SK-N-SH (cell line): ENCODE results near the gene PCOLCE2.

Experiments used
- NRF1 ChIP-seq: IDR thresholded peaks from 2 replicates; pipeline ENCODE4 v1.6.1; 2012; ENCODE audit warnings: low read depth, mild to moderate bottlenecking, low read length
- RFX5 ChIP-seq: IDR thresholded peaks from 2 replicates; pipeline ENCODE4 v1.6.1; 2012; ENCODE audit warnings: mild to moderate bottlenecking, improper control_type of control experiment, low read length
- RXRA ChIP-seq: IDR thresholded peaks from 2 replicates; pipeline ENCODE4 v1.4.0; 2012; ENCODE audit warnings: low read depth, mild to moderate bottlenecking, borderline replicate concordance
- SIN3A ChIP-seq: IDR thresholded peaks from 2 replicates; pipeline ENCODE4 v1.6.1; 2012; ENCODE audit warnings: low read depth, mild to moderate bottlenecking, low read length, moderate library complexity, borderline replicate concordance
- TEAD4 ChIP-seq: IDR thresholded peaks from 2 replicates; pipeline ENCODE4 v1.4.0; 2012; ENCODE audit warnings: mild to moderate bottlenecking, borderline replicate concordance; ENCODE audit not compliant: insufficient read depth
- TF ChIP-seq, protein P1 (sequence below): fragments of 200-600 bp; sonication (generic); IDR thresholded peaks from 2 replicates; pipeline ENCODE4 v1.6.1; 2017; ENCODE audit warnings: antibody characterized with exemption, mild to moderate bottlenecking, moderate library complexity
- TF ChIP-seq, protein P2 (sequence below): IDR thresholded peaks from 2 replicates; pipeline ENCODE4 v1.4.0; 2012; ENCODE audit warnings: low read depth, borderline replicate concordance

DNA sequence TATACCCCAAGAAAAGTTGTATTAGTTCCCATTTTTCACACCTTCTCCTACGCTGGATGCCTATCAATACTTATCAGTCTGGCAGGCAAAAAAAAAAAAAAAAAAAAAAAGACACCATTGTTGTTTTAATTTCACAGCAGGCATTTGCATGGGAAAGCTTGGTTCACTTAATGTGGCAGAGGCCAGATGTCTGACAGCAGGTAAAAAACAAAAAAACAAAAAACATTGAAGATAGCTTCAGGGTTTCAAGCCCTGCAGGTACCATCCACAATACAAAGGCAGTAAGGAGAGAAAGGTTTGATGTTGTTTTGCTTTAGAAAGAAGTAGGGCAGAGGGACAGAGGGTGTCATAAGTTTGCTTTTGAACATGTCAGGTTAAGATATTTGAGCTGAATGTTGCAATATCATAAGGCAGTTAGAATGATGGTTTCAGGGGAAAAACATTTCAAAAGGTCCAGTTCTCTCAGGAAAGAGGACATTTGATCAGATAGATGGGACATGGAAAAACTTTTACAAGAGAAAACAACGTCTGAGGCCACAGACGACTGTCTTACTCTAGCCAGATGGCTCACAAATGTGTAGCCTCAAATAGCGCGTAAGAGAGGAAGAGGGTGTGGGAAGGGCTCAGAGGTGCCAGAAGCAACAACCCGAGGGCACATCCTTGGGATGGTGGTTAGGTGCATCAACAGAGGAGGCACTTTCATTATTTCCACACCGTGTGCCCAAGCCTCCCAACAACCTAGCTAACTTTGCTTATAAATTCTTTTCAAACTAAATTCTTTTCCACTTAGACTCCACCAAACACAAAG, 25.7 kb downstream of the PCOLCE2 start:
- TF ChIP-seq NRF1 (no peak), SIN3A (no peak), RFX5 (no peak), RXRA (no peak), TEAD4 (no peak)
- TF ChIP-seq, protein P1, sequence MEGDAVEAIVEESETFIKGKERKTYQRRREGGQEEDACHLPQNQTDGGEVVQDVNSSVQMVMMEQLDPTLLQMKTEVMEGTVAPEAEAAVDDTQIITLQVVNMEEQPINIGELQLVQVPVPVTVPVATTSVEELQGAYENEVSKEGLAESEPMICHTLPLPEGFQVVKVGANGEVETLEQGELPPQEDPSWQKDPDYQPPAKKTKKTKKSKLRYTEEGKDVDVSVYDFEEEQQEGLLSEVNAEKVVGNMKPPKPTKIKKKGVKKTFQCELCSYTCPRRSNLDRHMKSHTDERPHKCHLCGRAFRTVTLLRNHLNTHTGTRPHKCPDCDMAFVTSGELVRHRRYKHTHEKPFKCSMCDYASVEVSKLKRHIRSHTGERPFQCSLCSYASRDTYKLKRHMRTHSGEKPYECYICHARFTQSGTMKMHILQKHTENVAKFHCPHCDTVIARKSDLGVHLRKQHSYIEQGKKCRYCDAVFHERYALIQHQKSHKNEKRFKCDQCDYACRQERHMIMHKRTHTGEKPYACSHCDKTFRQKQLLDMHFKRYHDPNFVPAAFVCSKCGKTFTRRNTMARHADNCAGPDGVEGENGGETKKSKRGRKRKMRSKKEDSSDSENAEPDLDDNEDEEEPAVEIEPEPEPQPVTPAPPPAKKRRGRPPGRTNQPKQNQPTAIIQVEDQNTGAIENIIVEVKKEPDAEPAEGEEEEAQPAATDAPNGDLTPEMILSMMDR = no peak
- TF ChIP-seq, protein P2, sequence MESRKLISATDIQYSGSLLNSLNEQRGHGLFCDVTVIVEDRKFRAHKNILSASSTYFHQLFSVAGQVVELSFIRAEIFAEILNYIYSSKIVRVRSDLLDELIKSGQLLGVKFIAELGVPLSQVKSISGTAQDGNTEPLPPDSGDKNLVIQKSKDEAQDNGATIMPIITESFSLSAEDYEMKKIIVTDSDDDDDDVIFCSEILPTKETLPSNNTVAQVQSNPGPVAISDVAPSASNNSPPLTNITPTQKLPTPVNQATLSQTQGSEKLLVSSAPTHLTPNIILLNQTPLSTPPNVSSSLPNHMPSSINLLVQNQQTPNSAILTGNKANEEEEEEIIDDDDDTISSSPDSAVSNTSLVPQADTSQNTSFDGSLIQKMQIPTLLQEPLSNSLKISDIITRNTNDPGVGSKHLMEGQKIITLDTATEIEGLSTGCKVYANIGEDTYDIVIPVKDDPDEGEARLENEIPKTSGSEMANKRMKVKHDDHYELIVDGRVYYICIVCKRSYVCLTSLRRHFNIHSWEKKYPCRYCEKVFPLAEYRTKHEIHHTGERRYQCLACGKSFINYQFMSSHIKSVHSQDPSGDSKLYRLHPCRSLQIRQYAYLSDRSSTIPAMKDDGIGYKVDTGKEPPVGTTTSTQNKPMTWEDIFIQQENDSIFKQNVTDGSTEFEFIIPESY = no peak
